ENCODE results near the gene YTHDF1. TPM values are rescaled to one million over a fixed set of nuclear protein-coding genes. Genes with fewer than 3 reads are reported as not detected.
A peak's percentile ranks its signal among the peaks of the same experiment; 100 is the strongest.

Gene YTHDF1
- total and polyA plus RNA-seq, 2 donors (not counting 1 experiment from before 2014, with no cell fraction given): 25.3 to 40.5 TPM

DNA sequence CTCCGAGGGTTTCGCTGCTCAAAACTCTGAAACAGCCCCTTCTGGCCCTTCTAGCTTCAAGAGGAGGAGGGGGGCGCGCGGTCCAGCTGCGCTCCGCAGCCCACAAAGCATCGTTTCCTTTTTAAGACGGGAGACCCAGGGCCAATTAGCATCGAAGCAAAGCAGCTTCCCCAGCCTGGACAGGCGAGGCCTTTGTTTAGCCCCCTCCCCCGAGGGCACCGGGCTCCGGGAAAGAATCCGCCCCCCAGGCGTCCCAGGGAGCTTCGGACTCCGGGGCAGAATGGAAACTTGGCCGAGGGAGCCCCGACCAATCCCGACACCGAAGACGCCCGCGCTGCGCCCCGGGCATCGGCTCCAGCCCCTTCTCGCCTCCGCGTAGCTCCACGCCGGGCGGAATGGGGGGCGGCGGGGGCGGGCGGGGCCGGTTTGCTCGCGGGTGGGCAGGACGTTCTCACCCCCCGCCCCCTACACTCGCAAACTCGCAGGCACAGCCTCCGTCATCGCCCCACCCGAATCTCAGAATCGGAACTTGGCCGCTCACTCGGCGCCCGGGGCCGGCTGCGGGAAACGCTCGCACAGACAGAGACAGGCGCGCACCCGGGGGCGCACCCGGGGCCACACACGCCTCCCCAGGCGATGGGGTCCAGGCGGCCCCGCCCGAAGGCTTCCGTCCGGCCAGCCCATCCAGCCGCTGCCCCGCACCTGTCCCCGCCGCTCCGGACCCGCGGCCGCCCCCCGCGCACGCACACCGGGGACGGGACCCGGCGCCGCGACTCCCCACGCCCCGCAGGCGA, 37.7 kb upstream of the YTHDF1 start:
- intact Hi-C loops (cut with micrococcal nuclease): no loop called here
- ChIA-PET CTCF (no interaction called here), POLR2A (no interaction called here)
- no peaks in the 10 kb centered on the region for H3K9me3 Mint-ChIP-seq (ENCODE audit: insufficient read depth)
- peak overlapping the region; percentile 22 for H2AFZ ChIP-seq (ENCODE audit: insufficient read depth, low read depth, low read length, poor library complexity, severe bottlenecking)
- no peak for ATAC-seq (ENCODE audit: low read depth)
- H3K36me3 ChIP-seq (replicated peaks in 1 of 2; ENCODE audit: control extremely low read depth in 1 of 2, control insufficient read depth in 1 of 2, extremely low read depth in 1 of 2, insufficient read depth in 2 of 2, low read length in 1 of 2): no peaks in the 10 kb centered on the region
- peak overlapping the region in 3 of 5 experiments; percentile 19 to 25 (median 23) for H3K4me3 ChIP-seq (ENCODE audit: control extremely low read depth in 1 of 5, extremely low read depth in 1 of 5, insufficient read depth in 1 of 5, low read depth in 2 of 5, low read length in 4 of 5)
- no peak overlapping the region for H3K27ac Mint-ChIP-seq
- TF ChIP-seq EZH2 (IDR thresholded peaks at IDR 0.05; ENCODE audit: borderline replicate concordance, insufficient read depth, low read depth, low read length, poor library complexity, severe bottlenecking): no peak
- peak overlapping the region; percentile 5 for H3K4me3 Mint-ChIP-seq
- H3K4me1 ChIP-seq (ENCODE audit: control insufficient read depth in 2 of 2, insufficient read depth in 2 of 2, low read length in 2 of 2): peaks cover 8 to 11% of the 10 kb centered on the region in 2 donors
- WGBS (ENCODE audit: insufficient coverage): 5% methylated on average over 89 of the region's 89 CpGs
- no peaks in the 10 kb centered on the region for H4K20me1 ChIP-seq (ENCODE audit: control insufficient read depth, insufficient read depth, low read length, poor library complexity, severe bottlenecking)
- H3K9ac ChIP-seq (ENCODE audit: low read length): peak overlapping the region; percentile 29
- DNase-seq: peak; percentile 20
- no peaks in the 10 kb centered on the region for H3K79me2 ChIP-seq (ENCODE audit: control insufficient read depth, insufficient read depth, low read length)
- H3K27ac ChIP-seq (ENCODE audit: low read length in 2 of 2): no peak overlapping the region
- peak overlapping the region; percentile 65 for H3K4me2 ChIP-seq (replicated peaks; ENCODE audit: low read depth, low read length, poor library complexity, severe bottlenecking)
- H3K4me1 Mint-ChIP-seq: peaks cover 10% of the 10 kb centered on the region
- no peaks in the 10 kb centered on the region for H3K9me3 ChIP-seq (ENCODE audit: control extremely low read depth in 1 of 3, control insufficient read depth in 2 of 3, insufficient read depth in 1 of 3, low read length in 2 of 3)
- peaks cover 0 to 48% (median 14%) of the 10 kb centered on the region in 4 experiments for H3K27me3 ChIP-seq (replicated peaks in 1 of 4; ENCODE audit: control extremely low read depth in 1 of 4, control insufficient read depth in 3 of 4, insufficient read depth in 4 of 4, low read length in 3 of 4)
- H3K27me3 Mint-ChIP-seq: peaks cover 50% of the 10 kb centered on the region

DNA sequence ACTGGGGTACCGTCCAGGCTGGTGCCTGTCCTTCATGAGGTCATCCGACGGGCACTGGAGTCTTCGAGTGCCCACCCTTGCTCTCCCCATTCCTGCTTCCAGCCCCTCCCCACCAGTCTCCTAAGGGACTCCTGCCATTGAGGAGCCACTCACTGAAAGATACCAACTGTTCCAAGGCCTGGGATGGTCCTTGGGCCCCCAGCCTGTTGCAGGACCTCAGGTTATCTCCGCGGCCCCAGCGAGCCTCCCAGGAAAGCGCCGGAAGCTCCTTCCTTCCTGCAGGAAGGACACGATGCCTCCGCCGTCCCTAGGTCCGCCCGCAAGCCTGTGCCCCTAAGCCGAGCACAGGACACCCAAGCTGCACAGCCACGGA, 37.1 kb upstream of the YTHDF1 start:
- no peak for DNase-seq
- ATAC-seq (ENCODE audit: low read depth): no peak
- Mint-ChIP-seq H3K4me1 (peaks cover 10% of the 10 kb centered on the region), H3K4me3 (peak overlapping the region; percentile 66), H3K27ac (no peak overlapping the region), H3K27me3 (peaks cover 49% of the 10 kb centered on the region), H3K9me3 (ENCODE audit: insufficient read depth) (no peaks in the 10 kb centered on the region)
- ChIA-PET CTCF (no interaction called here), POLR2A (no interaction called here)
- H3K79me2 ChIP-seq (ENCODE audit: control insufficient read depth, insufficient read depth, low read length): no peaks in the 10 kb centered on the region
- H2AFZ ChIP-seq (ENCODE audit: insufficient read depth, low read depth, low read length, poor library complexity, severe bottlenecking): peak overlapping the region; percentile 22
- H3K4me1 ChIP-seq (ENCODE audit: control insufficient read depth in 2 of 2, insufficient read depth in 2 of 2, low read length in 2 of 2): peaks cover 8 to 11% of the 10 kb centered on the region in 2 donors
- 12% methylated on average over 16 of the region's 16 CpGs for WGBS (ENCODE audit: insufficient coverage)
- no peak overlapping the region for H3K27ac ChIP-seq (ENCODE audit: low read length in 2 of 2)
- TF ChIP-seq, protein P1, sequence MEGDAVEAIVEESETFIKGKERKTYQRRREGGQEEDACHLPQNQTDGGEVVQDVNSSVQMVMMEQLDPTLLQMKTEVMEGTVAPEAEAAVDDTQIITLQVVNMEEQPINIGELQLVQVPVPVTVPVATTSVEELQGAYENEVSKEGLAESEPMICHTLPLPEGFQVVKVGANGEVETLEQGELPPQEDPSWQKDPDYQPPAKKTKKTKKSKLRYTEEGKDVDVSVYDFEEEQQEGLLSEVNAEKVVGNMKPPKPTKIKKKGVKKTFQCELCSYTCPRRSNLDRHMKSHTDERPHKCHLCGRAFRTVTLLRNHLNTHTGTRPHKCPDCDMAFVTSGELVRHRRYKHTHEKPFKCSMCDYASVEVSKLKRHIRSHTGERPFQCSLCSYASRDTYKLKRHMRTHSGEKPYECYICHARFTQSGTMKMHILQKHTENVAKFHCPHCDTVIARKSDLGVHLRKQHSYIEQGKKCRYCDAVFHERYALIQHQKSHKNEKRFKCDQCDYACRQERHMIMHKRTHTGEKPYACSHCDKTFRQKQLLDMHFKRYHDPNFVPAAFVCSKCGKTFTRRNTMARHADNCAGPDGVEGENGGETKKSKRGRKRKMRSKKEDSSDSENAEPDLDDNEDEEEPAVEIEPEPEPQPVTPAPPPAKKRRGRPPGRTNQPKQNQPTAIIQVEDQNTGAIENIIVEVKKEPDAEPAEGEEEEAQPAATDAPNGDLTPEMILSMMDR (IDR thresholded peaks at IDR 0.05): no peak
- no peak for TF ChIP-seq EZH2 (IDR thresholded peaks at IDR 0.05; ENCODE audit: borderline replicate concordance, insufficient read depth, low read depth, low read length, poor library complexity, severe bottlenecking)
- H3K9ac ChIP-seq (ENCODE audit: low read length): peak overlapping the region; percentile 29
- peak overlapping the region in 1 of 5 experiments; percentile 25 for H3K4me3 ChIP-seq (ENCODE audit: control extremely low read depth in 1 of 5, extremely low read depth in 1 of 5, insufficient read depth in 1 of 5, low read depth in 2 of 5, low read length in 4 of 5)
- peak overlapping the region; percentile 65 for H3K4me2 ChIP-seq (replicated peaks; ENCODE audit: low read depth, low read length, poor library complexity, severe bottlenecking)
- intact Hi-C loops (cut with micrococcal nuclease): no loop called here
- no peaks in the 10 kb centered on the region for H4K20me1 ChIP-seq (ENCODE audit: control insufficient read depth, insufficient read depth, low read length, poor library complexity, severe bottlenecking)
- no peaks in the 10 kb centered on the region for H3K36me3 ChIP-seq (replicated peaks in 1 of 2; ENCODE audit: control extremely low read depth in 1 of 2, control insufficient read depth in 1 of 2, extremely low read depth in 1 of 2, insufficient read depth in 2 of 2, low read length in 1 of 2)
- H3K27me3 ChIP-seq (replicated peaks in 1 of 4; ENCODE audit: control extremely low read depth in 1 of 4, control insufficient read depth in 3 of 4, insufficient read depth in 4 of 4, low read length in 3 of 4): peaks cover 0 to 49% (median 14%) of the 10 kb centered on the region in 4 experiments
- no peaks in the 10 kb centered on the region for H3K9me3 ChIP-seq (ENCODE audit: control extremely low read depth in 1 of 3, control insufficient read depth in 2 of 3, insufficient read depth in 1 of 3, low read length in 2 of 3)
